Measurements from ENCODE around the gene ITFG1. TPM values are rescaled to one million over a fixed set of nuclear protein-coding genes. Genes with fewer than 3 reads are reported as not detected.
A peak's percentile ranks its signal among the peaks of the same experiment; 100 is the strongest.
"Not testable (repeated sequence)": the region's sequence is repeated elsewhere in the genome, so short reads cannot be mapped to it uniquely, and the experiment has no call there.

Gene ITFG1
- total and polyA plus RNA-seq, 9 of the 15 experiments (the other 6 are each of a cell fraction or from before 2014, with no cell fraction given), result 17.1 to 83.5 (median 35.8) TPM

- in situ Hi-C loops (cut with MboI); TF ChIP-seq MYNN (CRISPR knock-in tag; IDR thresholded peaks at IDR 0.05); TOE1 (CRISPR knock-in tag; IDR thresholded peaks at IDR 0.05; ENCODE audit: borderline replicate concordance, low read depth); TEAD4 (CRISPR knock-in tag; IDR thresholded peaks at IDR 0.05; ENCODE audit: borderline replicate concordance): not testable (repeated sequence)
- TF ChIP-seq MYNN (IDR thresholded peaks at IDR 0.05), result peak; percentile 42; the same call in 1 of the 2 replicates
- peak; percentile 41; the same call in 1 of the 2 replicates for TF ChIP-seq TEAD2 (tag; IDR thresholded peaks at IDR 0.05)
- TF ChIP-seq LARP7 (IDR thresholded peaks at IDR 0.05), result peak; percentile 45; the same call in 1 of the 2 replicates
- TF ChIP-seq FOSL1 (tag; conservative IDR thresholded peaks at IDR 0.05), result peak; percentile 32; the same call in 1 of the 2 replicates
- peak; percentile 98 for TF ChIP-seq C11orf30 (IDR thresholded peaks at IDR 0.05; ENCODE audit: low read depth)
- 0 out of 2 replicates have a peak, but pooled peaks have one; percentile 55 for TF ChIP-seq MXI1 (IDR thresholded peaks at IDR 0.05; ENCODE audit: low read depth, low read length)
- peak; percentile 91 for TF ChIP-seq PKNOX1 (IDR thresholded peaks at IDR 0.05)
- peak; percentile 76; the same call in 1 of the 2 replicates for TF ChIP-seq CHAMP1 (IDR thresholded peaks at IDR 0.05)
- TF ChIP-seq TOE1 (IDR thresholded peaks at IDR 0.05; ENCODE audit: borderline replicate concordance), result peak; percentile 37; the same call in 1 of the 2 replicates
- peak; percentile 90 for TF ChIP-seq KLF16 (IDR thresholded peaks at IDR 0.05)
- peak; percentile 83 for TF ChIP-seq ZEB2 (IDR thresholded peaks at IDR 0.05)
- peak; percentile 97 for TF ChIP-seq ARID1B (IDR thresholded peaks at IDR 0.05)
- TF ChIP-seq E2F8 (IDR thresholded peaks at IDR 0.05; ENCODE audit: low read depth, partially characterized antibody), result peak; percentile 69
- TF ChIP-seq CREM (IDR thresholded peaks at IDR 0.05; ENCODE audit: low read depth), result peak; percentile 61
- TF ChIP-seq TEAD4 (IDR thresholded peaks at IDR 0.05; ENCODE audit: low read length), result peak; percentile 96
These were observed 7.3 kb upstream of the ITFG1 start for GRCh38 chr16:47468070-47468689.

More at GRCh38 chr16:47468070-47468689, 7.3 kb upstream of the ITFG1 start:
- H3K9me1 ChIP-seq (ENCODE audit: control insufficient read depth, insufficient read depth, low read length); H4K20me1 ChIP-seq (replicated peaks; ENCODE audit: control insufficient read depth, insufficient read depth, low read length); CTCF ChIA-PET (ENCODE audit: low intra/inter-chr PET ratio); H2AFZ ChIP-seq (ENCODE audit: low read depth, low read length); H3K27me3 ChIP-seq (ENCODE audit: control insufficient read depth in 2 of 2, insufficient read depth in 2 of 2, low read length in 2 of 2); H3K9me3 ChIP-seq (replicated peaks; ENCODE audit: control insufficient read depth, insufficient read depth, low read depth, low read length); BruUV-seq (replicated peaks): not testable (repeated sequence)
- peak overlapping the region; percentile 99 for H3K27ac ChIP-seq (ENCODE audit: extremely low read depth, low read depth, low read length)
- H3K4me2 ChIP-seq (ENCODE audit: insufficient read depth, low read length), result peak overlapping the region; percentile 73
- peak overlapping the region in 1 of 2 experiments; percentile 98; a peak in 2 of 4 replicates for H3K9ac ChIP-seq (ENCODE audit: insufficient read depth in 1 of 2, low read depth in 2 of 2, low read length in 2 of 2)
- POLR2A ChIA-PET, result interaction anchor here (0.7 to 1.8 kb wide), 9 partner anchors 8 to 303 kb away, joined by 3 to 8 read pairs (median 3); no protein-coding TSS in a partner anchor
- intact Hi-C loops (cut with micrococcal nuclease), result loop anchor here (5.0 to 10.0 kb wide), 3 partner anchors 49 to 213 kb away; no protein-coding TSS in a partner anchor
- WGBS (ENCODE audit: insufficient coverage, low coverage, missing lambda C conversion rate), result 7% methylated on average over 7 of the region's 7 CpGs
- FAIRE-seq (peak; percentile 96), ATAC-seq (peak; percentile 80), DNase-seq (ENCODE audit: extremely low read depth in 1 of 4, low spot score in 3 of 4) (peak; percentile 50 to 90 (median 66))
- H3K4me3 ChIP-seq, result peak overlapping the region; percentile 5; the same call in 1 of the 2 replicates
- H3K36me3 ChIP-seq (ENCODE audit: control insufficient read depth, insufficient read depth, low read length), result peaks cover 46% of the 10 kb centered on the region; the same call in 2 of the 3 replicates
- peaks cover 100% of the 10 kb centered on the region for H3K79me2 ChIP-seq (ENCODE audit: control insufficient read depth, insufficient read depth, low read length)
- peaks cover 0 to 34% of the 10 kb centered on the region in 2 experiments; a peak in 4 of 5 replicates for H3K4me1 ChIP-seq (replicated peaks in 1 of 2; ENCODE audit: control insufficient read depth in 2 of 2, insufficient read depth in 2 of 2, low read length in 2 of 2)
